WERI-Rb-1 (cell line): ENCODE data around the gene SLC25A13.

ENCODE experiments used
- DNase-seq: peaks from one replicate; pipeline ENCODE4 v3.0.0-alpha.2; 2020
- H3K27ac ChIP-seq: fragments of 250-450 bp; sonication (Bioruptor Pico); 2 replicates; pipeline ENCODE4 v1.5.1; 2020; ENCODE audit warnings: mild to moderate bottlenecking, moderate library complexity
- H3K27me3 ChIP-seq: fragments of 250-450 bp; sonication (Bioruptor Pico); 2 replicates; pipeline ENCODE4 v1.5.1; 2021; ENCODE audit warnings: mild to moderate bottlenecking, low read depth, moderate library complexity; ENCODE audit not compliant: insufficient read depth, severe bottlenecking
- H3K36me3 ChIP-seq: fragments of 250-450 bp; sonication (Bioruptor Pico); 2 replicates; pipeline ENCODE4 v1.5.1; 2020; ENCODE audit warnings: mild to moderate bottlenecking, moderate library complexity
- H3K4me3 ChIP-seq: 2 replicates; pipeline ENCODE4 v1.5.1; 2011; ENCODE audit warnings: low read depth, mild to moderate bottlenecking, control low read depth, low read length
- H3K9me3 ChIP-seq: fragments of 250-450 bp; sonication (Bioruptor Pico); 2 replicates; pipeline ENCODE4 v1.5.1; 2021; ENCODE audit warnings: mild to moderate bottlenecking, moderate library complexity; ENCODE audit not compliant: severe bottlenecking
- CTCF ChIP-seq: IDR thresholded peaks from 2 replicates; pipeline ENCODE4 v1.5.1; 2011; ENCODE audit warnings: low read depth, mild to moderate bottlenecking, control low read depth, inconsistent platforms, low read length

Gene SLC25A13

GRCh38 chr7:96306385-96307125 lies 15.3 kb downstream of the SLC25A13 start:
- Histone ChIP-seq H3K27ac (no peak overlapping the region), H3K9me3 (no peaks in the 10 kb centered on the region), H3K4me3 (no peak overlapping the region), H3K27me3 (no peaks in the 10 kb centered on the region), H3K36me3 (no peaks in the 10 kb centered on the region)
- no peak for DNase-seq
- no peak for TF ChIP-seq CTCF

GRCh38 chr7:96305915-96306314 lies 16.0 kb downstream of the SLC25A13 start:
- no peaks in the 10 kb centered on the region for H3K36me3 ChIP-seq
- DNase-seq = no peak
- no peak for TF ChIP-seq CTCF

GRCh38 chr7:96304573-96304972 lies 17.3 kb downstream of the SLC25A13 start:
- no peak for DNase-seq
- H3K27ac ChIP-seq = no peak overlapping the region
- no peaks in the 10 kb centered on the region for H3K9me3 ChIP-seq
- no peak for TF ChIP-seq CTCF
- no peaks in the 10 kb centered on the region for H3K27me3 ChIP-seq
- no peak overlapping the region for H3K4me3 ChIP-seq
- no peaks in the 10 kb centered on the region for H3K36me3 ChIP-seq

More at GRCh38 chr7:96305915-96306314, 16.0 kb downstream of the SLC25A13 start:
- no peak overlapping the region for H3K27ac ChIP-seq
- H3K4me3 ChIP-seq = no peak overlapping the region
- H3K9me3 ChIP-seq = no peaks in the 10 kb centered on the region
- no peaks in the 10 kb centered on the region for H3K27me3 ChIP-seq

GRCh38 chr7:96303686-96304443 lies 18.0 kb downstream of the SLC25A13 start:
- H3K4me3 ChIP-seq = no peak overlapping the region
- no peaks in the 10 kb centered on the region for H3K36me3 ChIP-seq
- H3K27me3 ChIP-seq = no peaks in the 10 kb centered on the region
- no peak overlapping the region for H3K27ac ChIP-seq
- no peak for TF ChIP-seq CTCF
- DNase-seq = no peak
- H3K9me3 ChIP-seq = no peaks in the 10 kb centered on the region

GRCh38 chr7:96303105-96303685 lies 18.7 kb downstream of the SLC25A13 start:
- H3K27ac ChIP-seq = no peak overlapping the region
- H3K36me3 ChIP-seq = no peaks in the 10 kb centered on the region
- no peak overlapping the region for H3K4me3 ChIP-seq
- TF ChIP-seq CTCF = no peak
- no peaks in the 10 kb centered on the region for H3K9me3 ChIP-seq
- H3K27me3 ChIP-seq = no peaks in the 10 kb centered on the region
- no peak for DNase-seq
